ENCODE data around the gene POMGNT2. TPM values are rescaled to one million over a fixed set of nuclear protein-coding genes. Genes with fewer than 3 reads are reported as not detected.

POMGNT2 gene
- total and polyA plus RNA-seq, 2 donors (not counting 1 experiment from before 2014, with no cell fraction given): 2.8 to 3.1 TPM

DNA sequence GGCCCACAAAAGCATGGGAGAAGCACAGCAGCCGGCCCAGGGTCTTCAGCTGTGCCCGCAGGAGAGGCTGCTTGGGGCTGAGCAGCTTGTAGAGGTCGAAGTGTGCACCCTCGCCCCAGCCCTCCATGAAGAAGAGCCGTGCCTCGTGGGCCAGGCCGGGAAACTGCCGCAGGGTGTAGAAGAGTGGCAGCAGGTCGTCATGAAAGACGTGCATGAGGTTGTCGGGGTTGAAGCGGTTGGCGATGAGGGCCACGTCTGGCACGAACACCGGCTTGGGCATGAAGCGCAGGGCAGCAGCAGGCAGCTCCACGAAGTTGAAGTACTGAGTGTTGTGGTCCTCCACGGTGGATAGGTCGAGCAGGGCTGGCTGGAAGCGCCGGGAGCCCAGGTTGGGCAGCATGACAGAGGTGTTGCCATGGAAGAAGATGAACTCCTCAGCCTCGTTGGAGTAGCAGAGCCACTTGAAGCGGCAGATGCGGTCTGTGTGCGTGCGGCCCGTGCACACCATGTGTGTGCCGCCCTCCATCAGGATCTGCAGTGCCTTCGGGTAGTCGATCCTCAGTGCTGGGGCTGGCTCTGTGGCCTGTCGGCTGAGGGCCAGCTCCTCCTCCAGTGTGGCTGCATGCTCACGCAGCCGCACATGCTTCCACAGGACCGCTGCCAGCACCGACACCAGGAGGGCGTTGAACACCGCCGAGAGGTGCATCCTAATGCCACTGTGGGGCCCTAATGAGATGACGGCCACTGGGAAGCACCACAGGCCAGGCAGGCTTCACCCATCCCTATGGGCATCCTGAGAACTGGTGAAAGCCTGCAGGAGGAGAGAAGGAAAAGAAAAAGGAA is 24.9 kb downstream of the POMGNT2 start:
- no peak overlapping the region for H3K4me3 ChIP-seq (ENCODE audit: control extremely low read depth in 1 of 5, extremely low read depth in 1 of 5, insufficient read depth in 1 of 5, low read depth in 2 of 5, low read length in 4 of 5)

More for the DNA sequence above, 24.9 kb downstream of the POMGNT2 start:
- Histone ChIP-seq H3K9ac (ENCODE audit: low read length) (no peak overlapping the region), H3K4me2 (replicated peaks; ENCODE audit: low read depth, low read length, poor library complexity, severe bottlenecking) (no peak overlapping the region), H3K27me3 (replicated peaks in 1 of 4; ENCODE audit: control extremely low read depth in 1 of 4, control insufficient read depth in 3 of 4, insufficient read depth in 4 of 4, low read length in 3 of 4) (no peaks in the 10 kb centered on the region), H3K27ac (ENCODE audit: low read length in 2 of 2) (no peak overlapping the region), H4K20me1 (ENCODE audit: control insufficient read depth, insufficient read depth, low read length, poor library complexity, severe bottlenecking) (no peaks in the 10 kb centered on the region), H3K36me3 (replicated peaks in 1 of 2; ENCODE audit: control extremely low read depth in 1 of 2, control insufficient read depth in 1 of 2, extremely low read depth in 1 of 2, insufficient read depth in 2 of 2, low read length in 1 of 2) (peaks cover 0 to 6% of the 10 kb centered on the region in 2 experiments), H3K79me2 (ENCODE audit: control insufficient read depth, insufficient read depth, low read length) (no peaks in the 10 kb centered on the region), H3K9me3 (ENCODE audit: control extremely low read depth in 1 of 3, control insufficient read depth in 2 of 3, insufficient read depth in 1 of 3, low read length in 2 of 3) (peaks cover 0 to 16% (median 0%) of the 10 kb centered on the region in 3 donors), H2AFZ (ENCODE audit: insufficient read depth, low read depth, low read length, poor library complexity, severe bottlenecking) (no peak overlapping the region), H3K4me1 (ENCODE audit: control insufficient read depth in 2 of 2, insufficient read depth in 2 of 2, low read length in 2 of 2) (no peaks in the 10 kb centered on the region)
- Mint-ChIP-seq H3K4me1 (no peaks in the 10 kb centered on the region), H3K4me3 (no peak overlapping the region), H3K9me3 (ENCODE audit: insufficient read depth) (peaks cover 2% of the 10 kb centered on the region), H3K27me3 (no peaks in the 10 kb centered on the region), H3K27ac (no peak overlapping the region)
- TF ChIP-seq EZH2 (IDR thresholded peaks at IDR 0.05; ENCODE audit: borderline replicate concordance, insufficient read depth, low read depth, low read length, poor library complexity, severe bottlenecking): no peak
- TF ChIP-seq, protein P1, sequence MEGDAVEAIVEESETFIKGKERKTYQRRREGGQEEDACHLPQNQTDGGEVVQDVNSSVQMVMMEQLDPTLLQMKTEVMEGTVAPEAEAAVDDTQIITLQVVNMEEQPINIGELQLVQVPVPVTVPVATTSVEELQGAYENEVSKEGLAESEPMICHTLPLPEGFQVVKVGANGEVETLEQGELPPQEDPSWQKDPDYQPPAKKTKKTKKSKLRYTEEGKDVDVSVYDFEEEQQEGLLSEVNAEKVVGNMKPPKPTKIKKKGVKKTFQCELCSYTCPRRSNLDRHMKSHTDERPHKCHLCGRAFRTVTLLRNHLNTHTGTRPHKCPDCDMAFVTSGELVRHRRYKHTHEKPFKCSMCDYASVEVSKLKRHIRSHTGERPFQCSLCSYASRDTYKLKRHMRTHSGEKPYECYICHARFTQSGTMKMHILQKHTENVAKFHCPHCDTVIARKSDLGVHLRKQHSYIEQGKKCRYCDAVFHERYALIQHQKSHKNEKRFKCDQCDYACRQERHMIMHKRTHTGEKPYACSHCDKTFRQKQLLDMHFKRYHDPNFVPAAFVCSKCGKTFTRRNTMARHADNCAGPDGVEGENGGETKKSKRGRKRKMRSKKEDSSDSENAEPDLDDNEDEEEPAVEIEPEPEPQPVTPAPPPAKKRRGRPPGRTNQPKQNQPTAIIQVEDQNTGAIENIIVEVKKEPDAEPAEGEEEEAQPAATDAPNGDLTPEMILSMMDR (IDR thresholded peaks at IDR 0.05): no peak
- POLR2A ChIA-PET: no interaction called here
- CTCF ChIA-PET: no interaction called here
- 97% methylated on average over 40 of the region's 40 CpGs for WGBS (ENCODE audit: insufficient coverage)
- intact Hi-C loops (cut with micrococcal nuclease): no loop called here
- DNase-seq (no peak), ATAC-seq (ENCODE audit: low read depth) (no peak)
